Superior temporal gyrus (tissue), 1 donor: ENCODE measurements around the gene FBXO41.

Experiments
- DNase-seq: peaks from one replicate; pipeline ENCODE4 v3.0.0-alpha.2; 2016; ENCODE audit errors: extremely low spot score

The FBXO41 gene, protein sequence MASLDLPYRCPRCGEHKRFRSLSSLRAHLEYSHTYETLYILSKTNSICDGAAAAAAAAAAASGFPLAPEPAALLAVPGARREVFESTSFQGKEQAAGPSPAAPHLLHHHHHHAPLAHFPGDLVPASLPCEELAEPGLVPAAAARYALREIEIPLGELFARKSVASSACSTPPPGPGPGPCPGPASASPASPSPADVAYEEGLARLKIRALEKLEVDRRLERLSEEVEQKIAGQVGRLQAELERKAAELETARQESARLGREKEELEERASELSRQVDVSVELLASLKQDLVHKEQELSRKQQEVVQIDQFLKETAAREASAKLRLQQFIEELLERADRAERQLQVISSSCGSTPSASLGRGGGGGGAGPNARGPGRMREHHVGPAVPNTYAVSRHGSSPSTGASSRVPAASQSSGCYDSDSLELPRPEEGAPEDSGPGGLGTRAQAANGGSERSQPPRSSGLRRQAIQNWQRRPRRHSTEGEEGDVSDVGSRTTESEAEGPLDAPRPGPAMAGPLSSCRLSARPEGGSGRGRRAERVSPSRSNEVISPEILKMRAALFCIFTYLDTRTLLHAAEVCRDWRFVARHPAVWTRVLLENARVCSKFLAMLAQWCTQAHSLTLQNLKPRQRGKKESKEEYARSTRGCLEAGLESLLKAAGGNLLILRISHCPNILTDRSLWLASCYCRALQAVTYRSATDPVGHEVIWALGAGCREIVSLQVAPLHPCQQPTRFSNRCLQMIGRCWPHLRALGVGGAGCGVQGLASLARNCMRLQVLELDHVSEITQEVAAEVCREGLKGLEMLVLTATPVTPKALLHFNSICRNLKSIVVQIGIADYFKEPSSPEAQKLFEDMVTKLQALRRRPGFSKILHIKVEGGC

DNA sequence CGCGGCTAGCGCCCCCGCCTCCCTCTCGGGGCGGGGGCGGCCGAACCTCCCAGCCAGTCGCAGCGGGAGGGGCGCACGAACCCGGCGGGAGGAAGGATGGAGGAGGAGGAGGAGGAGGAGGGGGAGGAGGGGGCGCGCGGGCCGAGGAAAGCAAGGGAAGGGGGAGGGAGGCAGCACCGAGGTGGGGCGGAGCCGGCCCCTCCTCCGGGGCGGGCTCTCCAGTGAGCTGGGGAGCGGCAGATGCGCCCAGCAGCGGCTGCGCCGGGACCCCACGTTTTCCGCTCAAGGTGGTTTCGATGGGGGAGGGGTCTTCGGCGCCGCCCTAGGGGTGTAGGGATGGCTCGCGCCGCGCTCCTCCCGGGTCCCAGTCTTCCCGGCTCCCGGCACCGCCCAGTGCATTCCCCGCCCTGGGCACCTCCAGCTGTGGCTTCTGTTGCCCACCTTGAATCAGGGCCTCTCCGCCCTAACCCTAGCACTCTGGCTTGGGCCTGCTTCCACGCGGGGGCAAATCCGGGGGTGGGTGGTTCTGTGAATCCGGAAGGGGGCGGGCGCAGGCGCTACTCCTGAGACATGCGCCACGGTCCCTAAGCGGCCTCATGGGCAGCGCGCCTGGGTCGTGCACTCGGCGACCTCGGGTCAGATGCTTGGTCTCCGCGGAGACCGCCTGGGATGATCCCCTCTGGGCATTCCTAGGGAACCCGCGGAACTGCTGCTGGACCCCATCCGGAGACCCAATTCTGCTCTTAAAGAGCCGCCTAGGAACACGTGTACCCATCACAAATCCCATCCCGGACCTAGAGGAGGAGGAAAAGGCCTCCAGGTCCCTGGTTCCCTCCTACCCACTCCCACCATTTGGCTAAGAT lies at the start of gene FBXO41:
Gene FBXO41 (minus strand): TSS at position 183 of the 863 bp plus-strand sequence. CDS start 14,848 bp downstream, outside the sequence.
- DNase-seq, result no peak

DNA sequence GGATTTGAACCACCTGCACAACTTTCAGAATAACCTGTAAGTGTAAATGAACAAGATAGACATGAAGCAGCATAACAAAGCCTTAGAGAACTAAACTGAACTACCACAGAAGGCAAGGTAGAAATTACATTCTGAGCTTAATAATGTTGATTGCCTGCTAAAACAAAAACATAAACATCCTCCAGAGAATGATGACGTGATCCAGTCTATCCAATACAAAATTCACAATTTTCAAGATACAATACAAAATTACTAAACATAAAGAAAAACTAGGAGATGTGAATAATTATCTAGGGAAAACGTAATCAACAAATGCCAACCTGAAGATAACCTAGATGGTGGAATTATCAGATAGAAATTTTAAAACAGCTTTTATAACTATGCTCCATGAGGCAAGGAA lies 49.8 kb upstream of the FBXO41 start:
- DNase-seq, result no peak

GRCh38 chr2:73333564-73333963 lies 49.3 kb upstream of the FBXO41 start:
- no peak for DNase-seq

DNA sequence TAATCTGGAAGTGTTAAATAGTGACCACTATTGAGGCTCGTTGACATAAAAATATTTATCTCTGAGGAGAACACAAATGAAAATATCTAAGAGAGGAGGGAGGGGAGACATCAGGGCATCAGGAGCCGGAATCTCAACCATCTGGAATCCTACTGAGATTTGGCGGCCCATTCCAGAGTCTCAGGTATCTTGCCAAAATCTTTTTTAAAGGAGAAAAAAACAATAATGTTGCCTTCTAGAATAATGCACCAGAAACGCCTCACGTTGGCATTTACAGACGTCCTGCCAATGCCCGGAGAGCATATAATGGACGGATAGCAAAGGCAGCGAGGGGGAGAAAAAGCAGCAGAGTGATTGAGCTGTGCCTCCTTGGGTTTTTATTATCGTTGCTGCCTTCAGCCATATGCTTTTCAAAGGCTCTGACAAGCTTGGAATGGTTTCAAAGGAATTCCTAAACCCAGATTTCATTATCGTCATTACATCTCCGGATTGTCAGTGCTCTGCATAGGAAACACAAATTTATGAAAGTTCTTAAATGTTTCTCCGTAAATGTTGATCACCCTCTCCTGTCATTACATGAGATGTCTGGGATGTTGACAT lies 39.9 kb upstream of the FBXO41 start:
- peak; percentile 35 for DNase-seq

GRCh38 chr2:73323551-73323950 lies 39.3 kb upstream of the FBXO41 start:
- DNase-seq, result no peak

DNA sequence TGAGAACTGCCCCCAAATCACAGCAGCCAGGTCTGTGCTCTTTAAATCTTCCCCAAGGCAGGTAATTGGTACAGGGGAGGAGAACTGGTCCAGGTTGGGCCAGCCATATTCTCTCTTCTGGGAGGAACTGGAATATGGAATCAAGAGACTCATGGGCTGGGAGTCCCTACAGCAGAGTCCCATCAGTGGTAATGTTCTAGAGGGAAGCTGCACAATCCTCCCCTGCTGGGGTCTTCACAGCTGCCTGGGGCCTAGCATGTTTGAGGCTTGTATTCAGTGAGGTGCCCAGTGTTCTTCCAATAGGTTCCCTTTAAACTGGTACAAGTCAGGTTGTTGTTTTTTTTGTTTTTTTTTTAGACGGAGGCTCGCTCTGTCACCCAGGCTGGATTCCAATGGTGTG lies 30.2 kb upstream of the FBXO41 start:
- no peak for DNase-seq

GRCh38 chr2:73307720-73308119 lies 23.4 kb upstream of the FBXO41 start:
- no peak for DNase-seq

- no peak for DNase-seq
Observed at GRCh38 chr2:73301636-73302035, 17.4 kb upstream of the FBXO41 start.

DNA sequence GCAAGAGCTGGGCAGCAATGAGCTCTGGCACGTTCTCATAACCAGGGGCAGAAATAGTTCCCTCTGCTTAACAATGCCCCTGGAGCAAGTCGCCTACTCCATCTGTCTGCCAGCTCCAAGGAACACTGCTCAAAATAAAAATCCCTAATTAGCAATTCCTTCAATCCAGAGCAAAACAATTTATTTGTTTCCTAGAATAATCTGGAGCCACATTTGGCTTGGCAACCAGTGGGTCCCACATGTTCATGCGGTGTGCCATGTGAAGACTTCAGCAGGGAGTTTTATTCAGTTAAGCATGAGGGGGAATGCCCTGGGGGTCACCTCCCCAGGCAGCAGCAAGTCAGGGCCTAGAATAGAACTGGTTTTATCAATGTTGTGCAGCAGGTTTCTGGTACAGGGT lies 16.6 kb upstream of the FBXO41 start:
- DNase-seq, result no peak

- no peak for DNase-seq
Observed at GRCh38 chr2:73297586-73297985, 13.3 kb upstream of the FBXO41 start.

DNA sequence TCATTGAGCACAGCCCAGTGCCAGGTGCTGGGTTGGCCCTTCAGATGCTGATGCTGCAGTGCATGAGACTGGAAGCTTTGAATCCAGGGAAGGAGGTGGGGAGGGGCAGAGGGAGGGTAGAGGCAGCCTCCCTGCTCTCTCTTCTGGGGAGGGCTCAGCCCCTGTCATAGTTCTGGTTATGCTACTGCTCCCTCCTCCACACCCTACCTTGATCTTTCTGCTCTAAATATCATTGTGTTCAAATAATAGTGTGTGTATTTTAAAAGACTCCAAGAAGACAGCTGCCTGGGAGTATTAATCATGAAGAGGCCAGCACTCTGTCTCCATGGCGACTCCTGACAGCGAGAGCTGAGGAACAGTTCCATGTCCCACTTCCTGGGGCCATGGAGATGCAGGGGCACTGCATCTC lies 12.9 kb upstream of the FBXO41 start:
- no peak for DNase-seq

GRCh38 chr2:73295751-73296400 lies 11.6 kb upstream of the FBXO41 start:
- no peak for DNase-seq

DNA sequence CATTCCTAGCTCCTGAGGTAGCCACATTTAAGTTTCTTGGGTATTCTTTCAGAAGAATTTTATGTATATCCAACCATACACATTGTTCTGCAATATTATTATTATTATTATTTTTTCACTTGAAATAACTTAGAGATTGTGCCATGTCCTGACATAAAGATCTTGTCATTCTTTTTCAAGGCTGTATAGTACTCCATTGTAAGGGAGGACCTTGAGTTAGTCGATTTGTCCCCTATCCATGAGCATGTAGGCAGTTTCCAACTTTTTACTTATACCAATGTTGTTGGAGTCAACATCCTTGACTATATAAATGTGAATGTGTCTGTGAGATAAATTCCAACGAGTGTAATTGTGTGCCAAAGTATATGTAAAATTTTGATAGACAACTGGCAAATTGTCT lies 10.0 kb upstream of the FBXO41 start:
- DNase-seq, result no peak

- peak; percentile 59 for DNase-seq
Observed at GRCh38 chr2:73293534-73294171, 9.4 kb upstream of the FBXO41 start, which contains the start of gene EGR4. TSS of gene EGR4 (minus strand) at chr2:73293548. CDS start at chr2:73293317, 231 bp downstream.

GRCh38 chr2:73292906-73293533 lies 8.7 kb upstream of the FBXO41 start:
- DNase-seq, result no peak

- no peak for DNase-seq
Observed at GRCh38 chr2:73292316-73292905, 8.1 kb upstream of the FBXO41 start.

DNA sequence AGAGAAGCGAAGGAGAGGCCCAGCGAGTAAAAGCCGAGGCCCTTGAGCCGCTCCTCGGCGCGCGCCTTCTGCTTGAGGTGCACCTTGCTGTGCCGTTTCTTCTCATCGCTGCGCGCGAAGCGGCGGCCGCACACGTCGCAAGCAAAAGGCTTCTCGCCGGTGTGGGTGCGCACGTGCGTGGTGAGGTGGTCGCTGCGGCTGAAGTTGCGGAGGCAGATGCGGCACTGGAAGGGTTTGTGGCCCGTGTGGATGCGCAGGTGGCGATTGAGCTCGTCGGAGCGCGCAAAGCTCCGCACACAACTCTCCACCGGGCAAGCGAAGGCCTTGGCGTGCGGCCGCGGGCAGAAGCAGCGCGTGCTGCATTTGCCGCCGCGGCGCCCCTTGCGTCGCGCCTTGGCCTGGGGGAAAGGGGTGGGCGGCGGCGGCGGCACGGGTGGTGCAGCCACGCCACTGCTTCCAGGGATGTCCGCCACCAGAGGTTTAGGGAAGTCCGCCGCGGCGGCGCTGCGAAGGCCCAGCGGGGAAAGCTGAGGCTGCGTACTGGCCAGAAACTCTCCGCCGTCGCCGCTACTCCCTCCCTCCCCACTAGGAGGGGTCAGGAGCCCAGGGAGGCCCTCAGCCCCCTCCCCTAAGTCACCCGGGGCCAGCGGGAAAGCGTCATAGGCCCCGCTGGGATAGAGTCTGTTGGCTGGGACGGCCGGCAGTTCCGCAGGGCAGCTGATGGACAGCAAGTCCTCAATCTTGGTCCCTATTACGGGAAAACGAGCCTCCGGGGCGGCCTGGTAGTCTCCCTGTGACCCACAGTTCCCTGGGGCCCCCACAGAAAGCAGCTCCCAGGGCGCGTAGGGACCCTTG lies 7.4 kb upstream of the FBXO41 start:
- no peak for DNase-seq

GRCh38 chr2:73291093-73291460 lies 6.8 kb upstream of the FBXO41 start:
- DNase-seq, result no peak
